ENCODE measurements around the gene CERS5.

GRCh38 chr12:50156641-50157040 lies 10.5 kb downstream of the CERS5 start:
- TF ChIP-seq EZH2phosphoT487 (IDR thresholded peaks at IDR 0.05) (no peak), CTCF (IDR thresholded peaks at IDR 0.05) (no peak), EZH2 (IDR thresholded peaks at IDR 0.05) (no peak)
